ENCODE results near the gene SECISBP2.
"Not testable (repeated sequence)": the region's sequence is repeated elsewhere in the genome, so short reads cannot be mapped to it uniquely, and the experiment has no call there.

SECISBP2 gene

DNA sequence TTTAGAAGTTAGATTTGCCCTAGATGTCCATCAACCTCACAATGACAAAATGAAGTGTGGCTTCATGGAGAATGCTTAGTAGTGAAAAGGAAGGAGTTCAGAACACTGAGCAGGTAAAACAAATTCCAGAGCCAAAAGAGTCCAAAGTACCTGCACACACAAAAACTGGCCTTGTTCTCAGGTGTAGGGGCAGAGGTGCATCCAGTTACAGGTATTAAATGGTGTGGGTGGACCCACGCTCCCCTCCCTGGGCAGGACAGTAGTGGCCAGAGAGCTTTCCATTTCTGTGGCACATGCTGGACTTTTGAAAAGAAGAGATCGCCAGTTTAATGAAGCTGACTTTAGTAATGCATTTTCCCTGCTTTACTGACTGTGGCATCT lies 47.2 kb downstream of the SECISBP2 start:
- no peak for DNase-seq

DNA sequence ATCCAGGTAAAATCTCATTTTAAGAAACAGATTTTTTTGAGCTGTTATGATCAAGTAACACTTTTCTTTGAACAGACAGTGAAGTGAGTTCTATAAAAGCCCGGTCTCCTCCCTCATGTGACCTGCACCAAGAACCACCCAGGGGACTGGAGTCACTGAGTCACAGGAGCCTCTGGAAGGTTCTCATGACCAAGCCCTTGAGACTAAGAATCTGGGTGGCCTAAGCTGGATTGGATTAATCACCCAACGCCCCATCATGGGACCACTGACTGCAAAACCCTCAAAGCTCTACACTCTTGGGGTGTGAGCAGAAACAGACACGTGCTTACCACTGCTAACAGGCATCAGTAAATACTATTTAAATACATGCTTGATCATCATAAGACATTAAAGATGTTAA lies 48.4 kb downstream of the SECISBP2 start:
- no peak for DNase-seq

DNA sequence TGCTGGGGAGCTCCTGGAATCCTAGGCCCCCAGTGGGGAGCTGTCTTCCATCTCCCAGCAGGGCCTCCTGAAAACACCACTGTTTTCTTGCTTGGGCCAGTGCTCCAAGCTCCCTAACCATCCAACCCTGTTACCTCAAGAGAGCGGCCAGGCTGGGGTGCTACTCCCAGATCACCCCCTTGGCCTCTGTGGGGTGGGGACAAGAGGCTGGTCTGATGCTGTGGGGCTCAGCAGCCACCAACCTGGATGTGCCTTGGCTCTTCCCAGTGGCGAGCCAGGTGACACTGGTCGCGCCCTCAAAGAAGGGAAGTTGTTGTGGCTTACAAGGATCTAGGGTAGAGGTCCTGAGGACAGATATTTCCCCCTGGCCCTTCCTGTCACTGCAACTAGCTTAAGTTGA lies 49.0 kb downstream of the SECISBP2 start:
- no peak for DNase-seq

DNA sequence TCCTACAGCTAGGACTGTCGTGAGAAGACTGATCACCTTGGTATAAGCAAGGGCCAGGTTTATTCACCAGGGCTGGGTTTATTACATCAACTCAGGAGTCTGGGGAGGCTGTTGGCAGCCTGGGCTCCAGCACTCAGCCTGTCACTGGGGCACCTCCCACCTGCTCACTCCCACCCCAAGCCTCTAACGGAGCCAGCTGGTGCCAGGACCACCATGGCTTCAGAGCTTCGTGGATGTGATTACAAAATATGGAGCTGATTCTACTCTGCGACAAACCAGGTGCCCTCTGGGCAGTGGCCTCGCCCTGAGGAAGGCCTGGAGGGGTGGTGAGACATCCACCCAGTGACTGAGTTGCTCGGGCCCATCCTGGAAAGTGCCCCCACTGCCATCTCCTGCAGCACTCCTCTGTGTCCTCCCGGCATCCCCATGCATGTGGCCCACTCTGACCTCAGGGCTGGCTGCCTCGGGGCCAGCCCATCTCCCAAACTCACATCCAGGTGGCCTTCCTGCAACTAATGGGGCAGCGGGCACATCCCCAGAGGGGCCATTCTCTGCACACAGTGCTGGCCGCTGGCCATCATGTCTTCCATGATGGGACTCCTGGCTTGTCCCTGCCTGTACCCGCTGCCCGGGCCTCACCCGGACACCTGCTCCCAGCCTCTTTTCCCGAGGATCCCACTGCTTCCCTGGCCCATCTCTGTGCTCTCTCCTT lies 49.6 kb downstream of the SECISBP2 start:
- DNase-seq = no peak

DNA sequence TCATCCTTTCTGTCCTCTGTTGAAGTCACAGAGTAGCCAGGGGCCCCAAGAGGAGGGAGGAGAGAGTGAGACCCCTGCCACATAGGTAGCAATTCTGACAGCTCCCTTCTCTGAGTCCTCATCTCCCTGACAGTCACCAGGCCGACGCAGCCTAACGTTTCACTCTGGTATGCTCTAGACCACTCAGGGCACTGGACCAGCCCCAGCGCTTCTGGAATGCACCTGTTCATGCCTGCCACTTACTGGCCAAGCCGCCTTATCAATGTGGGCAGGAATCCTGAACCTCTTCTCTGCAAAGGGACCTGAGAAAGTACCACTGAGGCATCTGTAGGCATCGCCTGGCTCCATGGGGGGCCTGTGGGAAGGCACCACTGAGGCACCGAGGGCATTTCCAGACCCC lies 50.2 kb downstream of the SECISBP2 start:
- DNase-seq = no peak

DNA sequence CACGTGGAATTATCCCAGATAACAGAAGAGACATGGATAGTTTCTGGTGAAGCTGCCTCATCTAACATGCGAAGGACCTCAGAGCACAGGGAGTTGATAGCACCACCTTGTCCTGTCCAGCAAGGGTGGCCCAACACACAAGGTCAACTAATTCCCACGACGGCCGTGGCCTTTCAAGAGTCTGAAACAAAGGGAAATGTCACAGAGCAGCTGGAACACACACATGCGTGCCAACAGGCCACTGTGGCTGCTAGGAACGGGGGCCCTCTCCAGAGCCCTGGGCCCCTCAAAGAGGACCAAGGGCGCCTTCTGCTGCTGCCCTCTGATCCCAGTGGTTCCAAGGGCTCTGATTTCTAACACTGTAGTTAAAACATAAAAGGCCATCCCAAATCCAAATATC lies 50.7 kb downstream of the SECISBP2 start:
- no peak for DNase-seq

DNA sequence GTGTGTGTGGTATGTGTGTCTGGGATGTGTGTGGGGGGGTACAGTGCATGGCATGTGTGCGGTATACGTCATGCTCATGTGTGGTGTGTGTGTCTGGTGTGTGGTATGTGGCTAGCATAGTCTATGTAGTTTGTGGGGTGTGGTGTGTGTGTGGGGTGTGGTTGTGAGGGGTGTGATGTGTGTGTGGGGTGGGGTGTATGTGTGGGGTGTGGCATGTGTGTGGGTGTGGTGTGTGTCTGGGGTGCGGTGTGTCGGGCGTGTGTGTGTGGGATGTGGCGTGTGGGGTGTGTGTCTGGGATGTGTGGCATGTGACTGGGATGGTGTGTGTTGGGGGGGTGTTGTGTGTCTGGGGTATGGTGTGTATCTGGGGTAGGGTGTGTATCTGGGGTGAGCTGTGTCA lies 52.3 kb downstream of the SECISBP2 start:
- no peak for DNase-seq

DNA sequence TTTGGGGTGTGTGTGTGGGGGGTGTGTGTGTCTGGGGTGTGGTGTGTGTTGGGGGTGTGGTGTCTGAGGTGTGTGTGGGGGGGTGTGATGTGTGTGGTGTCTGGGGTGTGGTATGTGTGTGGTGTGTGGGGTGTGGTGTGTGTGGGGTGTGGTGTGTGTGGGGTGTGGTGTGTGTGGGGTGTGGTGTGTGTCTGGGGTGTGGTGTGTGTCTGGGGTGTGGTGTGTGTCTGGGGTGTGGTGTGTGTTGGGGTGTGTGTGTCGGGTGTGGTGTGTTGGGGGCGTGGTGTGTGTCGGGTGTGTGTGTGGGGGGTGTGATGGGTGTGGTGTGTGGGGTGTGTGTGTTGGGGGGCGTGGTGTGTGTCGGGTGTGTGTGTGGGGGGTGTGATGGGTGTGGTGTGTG lies 53.5 kb downstream of the SECISBP2 start:
- not testable (repeated sequence) for DNase-seq

DNA sequence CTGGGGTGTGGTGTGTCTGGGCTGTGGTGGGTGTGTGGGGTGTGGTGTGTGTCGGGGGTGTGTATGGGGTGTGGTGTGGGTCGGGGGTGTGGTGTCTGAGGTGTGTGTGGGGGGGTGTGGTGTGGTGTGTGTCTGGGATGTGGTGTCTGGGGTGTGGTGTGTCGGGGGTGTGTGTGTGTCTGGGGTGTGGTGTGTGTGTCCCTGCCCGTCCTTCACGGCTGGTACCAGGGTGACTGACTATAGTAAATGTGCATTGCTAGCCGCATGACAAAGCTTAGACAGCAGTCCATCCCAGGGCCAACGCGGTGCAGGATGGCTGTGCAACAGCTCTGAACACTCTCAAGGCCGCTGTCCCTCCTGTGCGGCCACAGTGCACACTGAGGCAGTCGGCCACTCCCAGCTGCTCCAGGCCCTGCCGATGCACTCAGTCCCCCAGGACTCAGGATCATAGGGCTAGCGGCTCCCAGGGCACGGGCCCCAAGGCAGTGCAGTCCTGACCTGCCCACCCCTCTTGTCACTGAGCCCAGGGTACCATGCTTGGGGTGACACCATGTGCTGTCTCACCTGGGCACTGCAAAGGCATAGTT lies 54.0 kb downstream of the SECISBP2 start:
- DNase-seq = peak; percentile 35

DNA sequence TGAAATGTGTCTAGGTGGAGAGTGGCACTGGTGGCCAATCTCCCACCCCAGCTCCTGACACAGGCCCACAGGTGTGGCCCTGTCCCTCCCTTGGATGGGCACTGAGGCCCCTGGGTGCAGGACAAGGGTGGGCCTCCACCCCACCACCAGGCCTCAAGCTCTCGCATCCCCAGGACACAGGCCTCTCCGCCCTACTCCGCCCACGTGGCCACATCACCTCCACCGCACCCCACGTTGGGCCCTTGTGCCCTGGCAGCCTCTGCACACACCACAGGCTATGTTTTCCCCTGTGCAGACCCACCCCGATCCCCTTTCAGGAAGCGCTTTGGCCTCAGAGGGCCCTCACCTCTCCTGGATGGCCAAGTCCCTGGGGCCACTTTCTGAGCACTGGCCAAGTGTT lies 54.7 kb downstream of the SECISBP2 start:
- no peak for DNase-seq

DNA sequence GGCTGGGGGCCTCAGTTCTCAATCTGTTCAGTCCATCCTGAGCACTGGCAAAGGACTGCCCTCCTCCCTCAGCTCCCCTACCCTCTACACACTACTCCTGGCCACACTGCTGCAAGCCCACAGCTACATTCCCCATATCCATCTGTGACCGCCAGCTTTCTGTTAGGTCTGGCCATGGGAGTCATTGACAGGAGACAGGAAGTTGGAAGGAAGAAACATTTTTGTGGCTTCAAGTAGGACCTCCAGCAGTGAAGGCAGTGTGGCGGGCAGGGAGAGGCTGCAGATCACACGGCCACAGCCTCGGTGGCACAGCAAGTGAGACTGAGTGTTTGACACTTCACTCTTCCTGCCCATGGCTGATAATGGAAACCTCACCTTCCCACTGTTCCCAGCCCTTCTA lies 55.9 kb downstream of the SECISBP2 start:
- DNase-seq = no peak

DNA sequence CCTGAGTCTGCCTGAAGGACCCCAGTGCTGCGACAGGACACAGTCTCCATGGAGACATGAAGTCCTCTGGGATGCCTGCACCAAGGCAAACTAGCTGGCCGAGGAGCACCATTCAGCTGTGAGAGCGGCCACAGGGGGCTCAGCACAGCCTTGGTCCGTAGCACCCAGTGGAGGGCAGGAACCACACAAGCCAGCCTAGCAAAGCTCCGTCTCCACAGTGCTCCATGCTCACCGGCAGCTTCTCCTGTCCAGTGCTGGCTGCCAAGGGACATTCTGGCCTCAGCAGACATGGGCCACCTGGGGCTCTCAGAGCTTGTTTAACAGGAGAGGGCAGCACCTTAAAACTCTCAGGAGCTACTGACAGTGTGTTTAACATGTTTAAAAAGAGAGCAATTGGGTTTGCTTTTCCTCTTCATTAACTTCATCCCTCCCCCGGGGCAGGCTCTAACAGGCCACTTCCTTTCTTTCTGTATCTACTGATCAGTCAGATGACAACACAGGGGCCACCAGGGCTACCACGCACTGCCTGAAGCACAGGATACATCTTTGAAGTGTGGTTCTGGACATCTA lies 57.0 kb downstream of the SECISBP2 start:
- DNase-seq = peak; percentile 44

DNA sequence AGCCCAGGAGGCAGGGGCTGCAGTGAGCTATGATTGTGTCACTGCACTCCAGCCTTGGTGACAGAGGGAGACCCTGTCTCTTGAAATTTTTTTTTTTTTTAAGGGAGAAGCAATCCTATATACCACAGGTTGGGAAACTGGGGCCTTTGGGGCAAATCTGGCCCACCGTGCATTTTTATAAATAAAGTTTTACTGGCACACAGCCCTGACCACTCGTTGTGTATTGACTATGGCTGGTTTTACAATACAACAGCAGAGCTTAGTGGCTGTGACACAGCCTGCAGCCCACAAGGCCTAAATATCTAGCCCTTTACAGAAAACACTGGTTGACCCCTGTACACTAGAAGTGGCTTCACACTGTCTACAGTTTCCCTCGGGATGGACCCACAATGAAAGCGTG lies 58.0 kb downstream of the SECISBP2 start:
- no peak for DNase-seq

DNA sequence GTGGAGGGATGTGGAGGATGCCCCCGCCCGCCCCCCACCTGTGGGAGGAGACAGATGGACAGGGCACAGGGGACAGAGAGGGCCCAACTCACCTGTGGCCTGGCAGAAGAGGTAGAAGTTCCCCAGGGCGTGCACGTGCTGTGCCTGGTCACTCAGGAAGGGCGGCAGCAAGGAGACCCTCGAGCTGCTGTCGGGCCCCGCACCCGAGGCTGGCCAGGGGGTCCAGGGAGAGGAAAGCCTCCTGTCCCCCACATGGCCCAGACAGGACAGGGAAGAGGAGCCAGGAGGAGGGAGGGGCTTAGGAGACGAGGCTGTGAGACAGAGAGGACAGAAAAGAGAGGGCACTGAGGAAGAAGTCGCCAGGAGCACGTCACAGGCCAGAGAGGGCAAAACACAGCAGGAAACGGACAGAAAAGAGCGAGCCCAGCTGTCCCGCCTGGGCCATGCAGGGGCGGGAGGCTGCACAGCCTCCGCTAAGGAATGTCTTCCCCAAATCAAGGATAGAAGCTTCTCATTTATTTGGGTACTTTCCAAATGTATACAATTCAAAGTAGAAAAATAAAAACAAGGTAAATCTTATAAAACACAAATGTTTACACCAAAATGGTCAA lies 58.5 kb downstream of the SECISBP2 start:
- DNase-seq = no peak

DNA sequence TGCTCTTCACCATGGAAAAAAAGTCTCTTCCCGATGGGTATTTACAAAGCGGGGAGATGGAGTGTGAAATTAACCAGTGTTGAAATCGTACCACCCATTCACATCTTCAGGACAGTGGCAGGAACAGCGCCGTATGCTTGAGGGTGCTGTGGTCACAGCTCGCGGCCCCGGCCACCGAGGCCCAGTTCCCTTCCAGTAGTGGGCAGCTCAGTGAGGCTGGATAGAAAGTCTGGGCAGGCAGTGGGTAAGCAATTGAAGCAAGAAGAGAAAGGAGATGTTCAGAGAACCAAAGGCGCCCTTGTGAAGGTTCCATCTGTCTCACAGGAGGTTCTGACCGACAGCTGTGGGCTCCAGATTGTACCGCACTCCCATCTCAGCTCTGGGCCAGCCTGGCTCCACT lies 59.1 kb downstream of the SECISBP2 start:
- DNase-seq = no peak

DNA sequence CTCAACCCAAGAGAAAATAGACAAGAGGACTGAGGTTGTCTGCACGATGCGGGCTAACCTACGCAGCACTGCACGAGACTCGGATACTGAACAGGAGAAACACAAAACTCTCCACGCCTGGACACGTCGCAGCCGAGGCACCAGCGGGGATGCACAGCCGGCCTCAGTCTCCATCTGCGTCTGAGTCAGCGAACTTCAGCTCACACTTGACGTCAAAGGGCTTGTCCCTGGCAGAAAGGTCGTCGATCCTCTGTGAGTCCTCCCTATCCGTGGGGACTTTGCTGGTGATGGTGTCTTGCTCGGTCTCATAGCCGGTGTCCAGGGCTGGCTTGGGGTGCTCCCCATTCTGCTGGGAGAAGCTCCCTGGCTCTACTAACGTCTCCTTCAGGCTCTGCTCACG lies 60.2 kb downstream of the SECISBP2 start:
- DNase-seq = no peak

DNA sequence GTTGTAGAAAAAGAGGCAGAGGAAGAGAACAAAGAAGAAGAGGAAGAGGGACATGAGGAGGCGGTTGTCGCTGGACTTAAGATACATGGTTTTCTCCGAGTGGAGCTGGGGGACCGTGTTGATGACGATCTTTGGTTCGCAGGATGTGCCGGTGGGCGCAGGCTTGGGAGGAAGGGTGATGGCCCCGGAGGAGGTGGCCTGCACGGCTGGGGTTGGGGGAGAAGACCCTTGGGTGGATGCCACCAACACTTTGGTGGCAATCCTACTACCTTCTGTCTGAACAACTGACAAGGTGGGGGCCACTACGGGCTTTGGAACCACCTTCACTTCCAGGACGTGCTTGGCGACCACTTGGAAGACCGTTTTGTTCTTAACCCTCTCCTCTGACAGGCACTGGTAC lies 60.7 kb downstream of the SECISBP2 start:
- DNase-seq = no peak

DNA sequence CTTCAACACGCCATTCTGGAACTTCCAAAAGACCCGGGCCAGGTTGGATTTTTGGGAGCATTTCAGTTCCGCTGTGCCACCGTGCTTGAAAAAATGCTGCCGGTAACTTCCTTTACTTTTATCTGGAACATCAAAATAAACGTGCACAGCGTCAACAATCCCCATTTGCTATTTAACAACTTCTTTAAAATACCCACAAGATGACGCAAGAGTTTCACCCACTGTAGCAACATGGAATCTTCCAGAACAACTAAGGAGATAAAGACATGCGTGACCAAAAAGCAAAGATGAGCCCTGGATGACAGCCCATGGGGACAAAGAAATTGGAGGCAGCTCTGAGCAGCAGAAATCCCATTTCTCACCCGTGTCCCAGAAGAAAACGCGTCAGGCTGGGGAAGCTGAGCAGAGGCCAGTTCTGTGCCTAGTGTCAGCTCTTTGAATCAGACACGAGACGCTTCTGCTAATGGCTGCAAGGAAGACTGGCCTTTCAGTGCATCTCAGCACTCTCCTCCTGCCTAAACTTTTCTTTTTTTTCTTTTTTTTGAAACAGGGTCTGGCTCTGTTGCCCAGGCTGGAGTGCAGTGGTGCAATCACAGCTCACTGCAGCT lies 61.3 kb downstream of the SECISBP2 start:
- DNase-seq = no peak

DNA sequence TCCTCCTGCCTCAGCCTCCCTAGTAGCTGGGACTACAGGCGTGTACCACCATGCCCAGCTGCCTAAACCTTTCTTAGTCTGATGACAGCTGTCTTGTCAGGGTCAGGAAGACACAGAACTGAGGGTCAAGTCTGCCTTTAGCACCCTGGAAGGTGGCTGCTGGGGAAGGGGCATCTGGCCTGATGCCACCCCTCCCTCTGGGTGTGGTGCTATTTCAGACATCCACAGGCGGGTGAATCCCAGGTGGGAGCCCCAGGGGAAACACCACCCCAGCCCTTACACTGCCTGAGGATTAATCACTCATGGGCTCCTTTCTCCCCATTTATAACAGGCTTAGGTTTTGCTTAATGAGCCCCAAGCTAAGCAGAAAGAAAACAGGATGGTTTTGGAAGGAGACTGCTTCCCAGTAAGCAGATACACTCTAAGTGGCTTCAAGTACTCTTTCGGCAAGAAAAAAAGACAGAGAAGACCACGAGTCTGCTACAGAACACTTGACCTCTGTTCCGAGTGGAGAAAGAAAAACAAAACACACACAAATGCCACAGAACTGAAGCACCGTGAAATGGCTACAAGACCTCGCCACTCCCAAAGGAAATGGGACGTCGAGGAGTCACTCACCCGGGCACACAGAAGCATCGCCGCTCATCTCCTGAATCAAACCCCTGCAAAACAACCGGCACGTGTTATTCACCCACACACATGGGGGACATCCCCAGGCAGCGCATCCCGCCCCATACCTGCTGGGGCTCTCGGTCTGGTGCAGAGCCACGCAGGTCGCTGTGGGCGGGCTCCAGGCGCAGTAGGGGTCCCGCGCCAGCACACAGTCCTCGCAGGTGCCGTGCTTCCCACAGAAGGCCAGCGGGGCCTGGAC lies 62.4 kb downstream of the SECISBP2 start:
- DNase-seq = no peak

DNA sequence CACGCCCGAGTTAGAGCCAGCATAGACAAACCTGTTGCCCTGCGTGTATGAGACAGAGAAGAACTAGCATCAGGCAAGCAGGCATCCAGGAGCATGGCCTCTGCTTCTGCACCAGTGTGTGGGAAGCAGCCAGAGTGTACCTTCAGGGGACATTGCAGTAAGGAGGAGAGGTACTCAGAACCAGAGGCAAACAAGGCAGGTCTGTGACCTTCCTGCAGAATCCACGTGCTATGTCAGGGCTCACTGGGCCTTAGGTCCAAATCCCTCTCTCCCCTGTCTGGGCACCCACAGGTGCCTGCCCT lies 63.0 kb downstream of the SECISBP2 start:
- DNase-seq = no peak

DNA sequence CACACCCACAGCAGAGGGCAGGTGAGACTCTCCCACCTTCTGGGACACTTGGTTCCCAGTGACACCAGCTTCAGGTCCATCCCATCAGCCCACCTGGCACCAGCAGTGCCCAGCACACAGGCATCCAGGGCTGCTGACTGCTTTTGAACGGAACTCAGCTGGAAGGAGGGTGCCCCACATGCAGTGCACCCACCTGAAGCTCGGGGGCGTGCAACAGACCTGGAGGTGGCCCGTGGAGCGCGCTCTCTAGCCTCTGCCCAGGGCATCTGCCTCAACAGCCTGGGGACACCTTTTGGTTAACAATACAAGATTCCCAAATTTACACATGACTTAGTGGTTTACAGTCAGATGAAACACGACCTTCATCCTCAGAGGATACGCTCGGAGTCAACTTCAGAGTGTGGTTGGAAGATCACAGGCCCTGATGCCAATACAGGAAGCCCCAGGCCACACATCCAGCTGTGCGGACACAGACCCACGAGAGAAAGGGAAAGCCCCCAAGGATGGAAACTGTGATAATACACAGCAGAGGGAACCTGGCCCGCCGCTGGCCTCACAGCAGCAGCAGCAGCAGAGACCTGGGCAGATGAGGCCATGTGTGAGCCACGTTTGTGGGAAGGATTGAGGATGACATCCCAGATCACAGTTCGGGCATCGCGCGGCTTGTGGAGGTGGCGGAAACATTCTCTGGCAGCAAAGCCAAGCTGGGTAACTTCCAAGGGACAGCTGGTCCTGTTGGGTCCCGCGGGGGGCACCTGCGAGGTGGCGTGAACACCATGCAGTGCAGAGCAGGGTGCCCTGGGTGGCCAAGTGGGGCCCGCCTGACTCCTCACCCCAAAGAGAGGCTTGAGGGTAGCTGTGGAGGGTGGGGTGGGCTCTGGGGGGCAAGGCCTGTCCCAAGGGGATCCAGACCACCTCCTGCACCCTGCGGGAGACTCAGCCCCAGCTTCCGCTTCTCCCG lies 64.0 kb downstream of the SECISBP2 start:
- no peak for DNase-seq

Measured in CD4-positive, alpha-beta T cell treated with Interleukin-6 for 4 hours (primary cell).